Neural cell (in vitro differentiated cells): ENCODE data around the gene TRMT2A. TPM values are rescaled to one million over a fixed set of nuclear protein-coding genes. Genes with fewer than 3 reads are reported as not detected.

Experiments
- H2AFZ ChIP-seq: fragments of 200-600, 300-800 bp; sonication (generic), shearing (Covaris generic); 2 replicates; pipeline ENCODE4 v1.6.0; 2014; ENCODE audit warnings: low read depth, mild to moderate bottlenecking, antibody characterized with exemption, low read length, moderate library complexity
- H3F3A ChIP-seq: fragments of 200-600 bp; shearing (Covaris generic); 2 replicates; pipeline ENCODE4 v1.6.1; 2016; ENCODE audit warnings: mild to moderate bottlenecking, moderate library complexity, mixed read lengths, antibody characterized with exemption, low read length; ENCODE audit not compliant: insufficient read depth, poor library complexity, severe bottlenecking
- H3K27ac ChIP-seq: fragments of 200-600, 300-800 bp; sonication (generic), shearing (Covaris generic); 2 replicates; pipeline ENCODE4 v1.5.1; 2014; ENCODE audit warnings: mild to moderate bottlenecking, low read length, moderate library complexity
- H3K27me3 ChIP-seq: fragments of 300-800, 200-600 bp; sonication (generic), shearing (Covaris generic); 2 replicates; pipeline ENCODE4 v1.6.0; 2014; ENCODE audit warnings: mild to moderate bottlenecking, low read depth, low read length, moderate library complexity; ENCODE audit not compliant: insufficient read depth
- H3K36me3 ChIP-seq: fragments of 300-800, 200-600 bp; sonication (generic), shearing (Covaris generic); 2 replicates; pipeline ENCODE4 v1.5.1; 2014; ENCODE audit warnings: mild to moderate bottlenecking, antibody characterized with exemption, low read length, moderate library complexity; ENCODE audit not compliant: insufficient read depth
- H3K4me2 ChIP-seq: fragments of 300-800, 200-600 bp; sonication (generic), shearing (Covaris generic); 2 replicates; pipeline ENCODE4 v1.6.0; 2014; ENCODE audit warnings: mild to moderate bottlenecking, low read length
- H3K4me3 ChIP-seq: fragments of 300-800, 200-600 bp; sonication (generic), shearing (Covaris generic); 2 replicates; pipeline ENCODE4 v1.5.1; 2014; ENCODE audit warnings: mild to moderate bottlenecking, low read length, moderate library complexity
- H3K79me2 ChIP-seq: fragments of 200-600 bp; shearing (Covaris generic); replicated peaks from 2 replicates; pipeline ENCODE4 v1.6.0; 2014; ENCODE audit warnings: mild to moderate bottlenecking, low read length, moderate library complexity; ENCODE audit not compliant: insufficient read depth
- H3K9ac ChIP-seq: fragments of 300-800, 200-600 bp; sonication (generic), shearing (Covaris generic); 2 replicates; pipeline ENCODE4 v1.6.1; 2016; ENCODE audit warnings: mild to moderate bottlenecking, low read length, mixed read lengths
- H3K9me2 ChIP-seq: fragments of 200-600 bp; shearing (Covaris generic); 2 replicates; pipeline ENCODE4 v1.6.1; 2016; ENCODE audit warnings: mild to moderate bottlenecking, low read length, mixed read lengths; ENCODE audit not compliant: insufficient read depth
- H3K9me3 ChIP-seq: fragments of 200-600, 300-800 bp; sonication (generic), shearing (Covaris generic); 2 replicates; pipeline ENCODE4 v1.6.1; 2016; ENCODE audit warnings: mild to moderate bottlenecking, mixed run types, low read length, moderate library complexity, mixed read lengths
- H4K20me1 ChIP-seq: fragments of 200-600 bp; shearing (Covaris generic); 2 replicates; pipeline ENCODE4 v1.6.1; 2016; ENCODE audit warnings: mild to moderate bottlenecking, mixed run types; ENCODE audit not compliant: insufficient read depth
- CTCF ChIP-seq: fragments of 450-650 bp; IDR thresholded peaks from 2 replicates; pipeline ENCODE4 v1.5.1; 2014; ENCODE audit warnings: antibody characterized with exemption, mild to moderate bottlenecking, moderate library complexity; ENCODE audit not compliant: poor library complexity, severe bottlenecking
- EP300 ChIP-seq: fragments of 450-650 bp; conservative IDR thresholded peaks from 2 replicates; pipeline ENCODE4 v1.6.1; 2014; ENCODE audit warnings: antibody characterized with exemption, mild to moderate bottlenecking, moderate library complexity; ENCODE audit not compliant: poor library complexity, severe bottlenecking
- EZH2 ChIP-seq: fragments of 200-600, 300-800 bp; shearing (Covaris generic), sonication (generic); IDR thresholded peaks from 2 replicates; pipeline ENCODE4 v1.6.1; 2014; ENCODE audit warnings: antibody characterized with exemption, low read length, borderline replicate concordance, mild to moderate bottlenecking; ENCODE audit not compliant: insufficient read depth, poor library complexity, severe bottlenecking
- MXI1 ChIP-seq: fragments of 450-650 bp; conservative IDR thresholded peaks from 2 replicates; pipeline ENCODE4 v1.6.1; 2014; ENCODE audit warnings: antibody characterized with exemption, mild to moderate bottlenecking; ENCODE audit not compliant: poor library complexity, severe bottlenecking
- POLR2AphosphoS5 ChIP-seq: IDR thresholded peaks from 2 replicates; pipeline ENCODE4 v1.6.1; 2012
- RAD21 ChIP-seq: fragments of 450-650 bp; conservative IDR thresholded peaks from 2 replicates; pipeline ENCODE4 v1.6.1; 2014; ENCODE audit warnings: antibody characterized with exemption, mild to moderate bottlenecking, moderate library complexity
- REST ChIP-seq: IDR thresholded peaks from 2 replicates; pipeline ENCODE4 v1.6.1; 2012; ENCODE audit warnings: borderline replicate concordance
- SMC3 ChIP-seq: fragments of 450-650 bp; conservative IDR thresholded peaks from 2 replicates; pipeline ENCODE4 v1.6.1; 2014; ENCODE audit warnings: antibody characterized with exemption, mild to moderate bottlenecking, moderate library complexity; ENCODE audit not compliant: poor library complexity
- TAF1 ChIP-seq: IDR thresholded peaks from 2 replicates; pipeline ENCODE4 v1.6.1; 2012; ENCODE audit warnings: low read depth
- polyA plus RNA-seq: library from polyadenylated mRNA; depleted of rRNA; stranded (reverse); fragments of >200 nt; gene quantifications from 2 replicates; pipeline ENCODE4 v1.2.3, GENCODE V29; 2014

Gene TRMT2A
- polyA plus RNA-seq, 1 donor from 2014 or later, result 96.7 TPM

- Histone ChIP-seq H3F3A (no peaks in the 10 kb centered on the region), H4K20me1 (peaks cover 6% of the 10 kb centered on the region)
Measured at GRCh38 chr22:20105456-20106204, 11.4 kb downstream of the TRMT2A start.

More at GRCh38 chr22:20105456-20106204, 11.4 kb downstream of the TRMT2A start:
- Histone ChIP-seq H3K27ac (no peak overlapping the region), H3K36me3 (peaks cover 13% of the 10 kb centered on the region), H3K4me2 (no peak overlapping the region), H3K4me3 (no peak overlapping the region), H3K9me3 (no peaks in the 10 kb centered on the region), H2AFZ (no peak overlapping the region), H3K79me2 (peaks cover 7% of the 10 kb centered on the region), H3K9ac (no peak overlapping the region), H3K27me3 (no peaks in the 10 kb centered on the region), H3K9me2 (no peaks in the 10 kb centered on the region)
- TF ChIP-seq MXI1, result no peak
- TF ChIP-seq CTCF, result no peak
- TF ChIP-seq TAF1, result no peak
- TF ChIP-seq POLR2AphosphoS5, result no peak
- no peak for TF ChIP-seq EZH2
- TF ChIP-seq SMC3, result no peak
- no peak for TF ChIP-seq RAD21
- no peak for TF ChIP-seq REST
- TF ChIP-seq EP300, result no peak
